ENCODE data around the gene BRAF. TPM values are rescaled to one million over a fixed set of nuclear protein-coding genes. Genes with fewer than 3 reads are reported as not detected.

The BRAF gene
- total and polyA plus RNA-seq, 2 of the 8 experiments (the other 6 are each of a cell fraction or from before 2014, with no cell fraction given) = 11.4 to 32.6 TPM

GRCh38 chr7:140810830-140811556 is 113.7 kb downstream of the BRAF start:
- H4K5ac ChIP-seq (ENCODE audit: insufficient read length, low read depth, low read length) = no peak overlapping the region
- H3K4me1 ChIP-seq (replicated peaks in 1 of 4; ENCODE audit: control insufficient read depth in 3 of 4, insufficient read depth in 4 of 4, low read length in 3 of 4) = no peaks in the 10 kb centered on the region
- FAIRE-seq (peak; percentile 97), DNase-seq (ENCODE audit: low read depth in 1 of 2, low spot score in 2 of 2) (peak in 1 of 2 experiments; percentile 73)
- no peak overlapping the region for H3K56ac ChIP-seq (replicated peaks; ENCODE audit: insufficient read length, low read depth, low read length)
- no peak overlapping the region for H4K91ac ChIP-seq (replicated peaks; ENCODE audit: insufficient read length, low read length)
- H2BK15ac ChIP-seq (ENCODE audit: low read length) = no peak overlapping the region
- no peak overlapping the region for H3K9ac ChIP-seq (replicated peaks in 1 of 4; ENCODE audit: extremely low read depth in 1 of 4, low read depth in 3 of 4, low read length in 3 of 4)
- no peaks in the 10 kb centered on the region for H3K23me2 ChIP-seq (ENCODE audit: low read depth, low read length)
- no peak overlapping the region for H2BK20ac ChIP-seq (ENCODE audit: low read length)
- H3K4ac ChIP-seq (replicated peaks; ENCODE audit: insufficient read length, low read depth, low read length) = no peak overlapping the region
- no peaks in the 10 kb centered on the region for H3K79me1 ChIP-seq (ENCODE audit: low read depth, low read length)
- no peak overlapping the region for H2AK5ac ChIP-seq (ENCODE audit: low read depth, low read length)
- CTCF ChIA-PET (ENCODE audit: partially characterized antibody) = interaction anchor here (0.6 to 3.4 kb wide), 40 partner anchors 9 to 420 kb away, joined by 3 to 39 read pairs (median 4); partner anchors contain the start of genes ADCK2 and MRPS33
- H2BK12ac ChIP-seq (ENCODE audit: low read depth, low read length) = no peak overlapping the region
- H3K18ac ChIP-seq (ENCODE audit: extremely low read depth, low read length) = no peak overlapping the region
- 53% methylated on average over 5 of the region's 5 CpGs; no CpG with 5 or more reads in 1 of the 2 experiments for WGBS, 2 experiments (ENCODE audit: extremely low coverage in 1 of 2, insufficient coverage in 1 of 2, insufficient read length in 1 of 2, insufficient replicate concordance in 2 of 2, low coverage in 1 of 2, low lambda C conversion rate in 2 of 2, missing lambda C conversion rate in 1 of 2)
- no peak overlapping the region for H3K23ac ChIP-seq (ENCODE audit: insufficient read length)
- H4K20me1 ChIP-seq (replicated peaks in 1 of 2; ENCODE audit: control insufficient read depth in 1 of 2, insufficient read depth in 2 of 2, low read length in 2 of 2) = no peaks in the 10 kb centered on the region
- H4K8ac ChIP-seq (ENCODE audit: extremely low read depth, insufficient read depth, low read length) = no peak overlapping the region
- no peaks in the 10 kb centered on the region for H3K9me3 ChIP-seq (ENCODE audit: insufficient read depth in 2 of 2, low read depth in 1 of 2, low read length in 1 of 2)
- H3K4me2 ChIP-seq (ENCODE audit: insufficient read depth in 1 of 2, low read depth in 2 of 2, low read length in 2 of 2) = no peak overlapping the region
- no peak overlapping the region for H2AFZ ChIP-seq (ENCODE audit: low read length)
- H3K27ac ChIP-seq (ENCODE audit: low read depth, low read length) = no peak overlapping the region
- H3K79me2 ChIP-seq (ENCODE audit: control insufficient read depth in 1 of 2, insufficient read depth in 2 of 2, low read length in 2 of 2) = no peaks in the 10 kb centered on the region
- no peak overlapping the region for H2BK5ac ChIP-seq (ENCODE audit: low read depth, low read length)
- H3K27me3 ChIP-seq (replicated peaks in 1 of 4; ENCODE audit: control insufficient read depth in 3 of 4, extremely low read depth in 1 of 4, insufficient read depth in 3 of 4, low read length in 3 of 4) = no peaks in the 10 kb centered on the region
- TF ChIP-seq RAD21 (IDR thresholded peaks at IDR 0.05 in 1 of 2, conservative IDR thresholded peaks at IDR 0.05 in 1 of 2; ENCODE audit: low read depth in 2 of 2, low read length in 2 of 2) (peak; percentile 78 to 80), TAF1 (IDR thresholded peaks at IDR 0.05; ENCODE audit: low read depth, low read length) (no peak), BCL11A (IDR thresholded peaks at IDR 0.05; ENCODE audit: low read depth in 2 of 2, low read length in 2 of 2) (no peak), TEAD4 (IDR thresholded peaks at IDR 0.05; ENCODE audit: low read depth, low read length) (no peak), SIN3A (conservative IDR thresholded peaks at IDR 0.05 in 1 of 2, IDR thresholded peaks at IDR 0.05 in 1 of 2; ENCODE audit: low read depth in 1 of 2, low read length in 2 of 2) (0 out of 4 replicates have a peak, but pooled peaks of 1 of the 2 experiments have one; percentile 42), CTCF (IDR thresholded peaks at IDR 0.05; ENCODE audit: control extremely low read depth in 1 of 3, insufficient read depth in 1 of 3, low read depth in 1 of 3, low read length in 3 of 3) (peak in 2 of 3 experiments; percentile 73 to 80; a peak in 3 of 4 replicates)
- H2BK120ac ChIP-seq (replicated peaks; ENCODE audit: low read depth, low read length) = no peak overlapping the region
- POLR2A ChIA-PET (ENCODE audit: partially characterized antibody) = interaction anchor here (0.9 to 1.9 kb wide), 3 partner anchors 114 to 204 kb away, joined by 3 to 6 read pairs (median 5); partner anchors contain the start of genes BRAF and MRPS33
- H3K4me3 ChIP-seq (ENCODE audit: extremely low read depth in 1 of 4, insufficient read depth in 2 of 4, low read depth in 3 of 4, low read length in 4 of 4) = no peak overlapping the region
- no peak overlapping the region for H3K14ac ChIP-seq (ENCODE audit: insufficient read length)
- H3K36me3 ChIP-seq (ENCODE audit: control insufficient read depth in 2 of 4, insufficient read depth in 4 of 4, low read length in 3 of 4) = no peaks in the 10 kb centered on the region
